HG02981 (cell line): Measurements from ENCODE around the gene CGB3.

Source experiments
- ATAC-seq: cut with Tn5 transposase; IDR thresholded peaks from one replicate; pipeline ENCODE4 v1.9.1; 2021; ENCODE audit warnings: mild to moderate bottlenecking, moderate library complexity; ENCODE audit not compliant: unreplicated experiment

Gene CGB3

GRCh38 chr19:48989701-48990291 is 34.3 kb downstream of the CGB3 start:
- no peak for ATAC-seq

- ATAC-seq: no peak
Measured at GRCh38 chr19:48988860-48989259, 35.3 kb downstream of the CGB3 start.

GRCh38 chr19:48988286-48988685 is 35.8 kb downstream of the CGB3 start:
- no peak for ATAC-seq

GRCh38 chr19:48987323-48987722 is 36.8 kb downstream of the CGB3 start:
- no peak for ATAC-seq

GRCh38 chr19:48986211-48986610 is 37.9 kb downstream of the CGB3 start:
- no peak for ATAC-seq

GRCh38 chr19:48985711-48986110 is 38.4 kb downstream of the CGB3 start:
- no peak for ATAC-seq

- ATAC-seq: no peak
Measured at GRCh38 chr19:48982280-48982679, 41.9 kb downstream of the CGB3 start.

GRCh38 chr19:48977061-48977460 is 47.1 kb downstream of the CGB3 start:
- no peak for ATAC-seq

GRCh38 chr19:48975947-48976847 is 47.9 kb downstream of the CGB3 start:
- ATAC-seq: no peak
